GM12878 (cell line): ENCODE measurements around the gene DLG2. TPM values are rescaled to one million over a fixed set of nuclear protein-coding genes. Genes with fewer than 3 reads are reported as not detected.

Source experiments
- ATAC-seq: fragments of 200-7000 bp; cut with Tn5 transposase; 3 replicates; pipeline ENCODE4 v1.9.1; 2020; ENCODE audit warnings: mild to moderate bottlenecking, moderate library complexity
- BruUV-seq: library from RNA; stranded (reverse); fragments of 400-500 nt; replicated peaks from 2 replicates; lab custom pipeline; 2021; lab: Mats Ljungman, UMichigan
- CTCF ChIA-PET: fragments of 300-600 bp; sonication (Branson Sonifier 250); formaldehyde crosslinking; extraction: SDS; loops from one replicate; lab custom pipeline; 2021; ENCODE audit warnings: inconsistent platforms; lab: Yijun Ruan, JAX
- POLR2A ChIA-PET: fragments of 350-600 bp; formaldehyde crosslinking; extraction: SDS; loops from one replicate; lab custom pipeline; 2021; ENCODE audit warnings: inconsistent platforms; lab: Charles Lee
- RAD21 ChIA-PET: fragments of 300-600 bp; sonication (Branson Sonifier 250); formaldehyde crosslinking; loops from one replicate; lab custom pipeline; 2023; ENCODE audit warnings: antibody characterized with exemption; ENCODE audit not compliant: unreplicated experiment; lab: Charles Lee
- SMC1A ChIA-PET: fragments of 300-600 bp; sonication (Branson Sonifier 250); formaldehyde crosslinking; loops from one replicate; lab custom pipeline; 2023; ENCODE audit not compliant: unreplicated experiment, uncharacterized antibody; lab: Charles Lee
- DNase-seq: peaks from one replicate; pipeline ENCODE4 v3.0.0-alpha.2; 2011; ENCODE audit warnings: low read depth, low spot score
- FAIRE-seq: peaks from 3 replicates; lab custom pipeline; 2011; peaks lifted over from hg19 to GRCh38; lab: Jason Lieb, UNC
- H2AFZ ChIP-seq: 2 replicates; pipeline ENCODE4 v1.6.0; 2011; ENCODE audit warnings: low read depth, low read length, control low read depth; ENCODE audit not compliant: control insufficient read depth
- H3K27ac ChIP-seq: 2 replicates; pipeline ENCODE4 v1.5.1; 2011; ENCODE audit warnings: control low read depth; ENCODE audit not compliant: control insufficient read depth, insufficient read depth
- H3K27me3 ChIP-seq, 2 experiments: replicated peaks in 1 of 2; 2 replicates each; pipeline versions ENCODE4 v1.6.0 to v1.6.1; 2011; ENCODE audit warnings: low read length in 1 of 2; ENCODE audit not compliant: control insufficient read depth in 2 of 2, insufficient read depth in 2 of 2
- H3K36me3 ChIP-seq, 2 experiments: 2 replicates each; pipeline ENCODE4 v1.5.1; 2011; ENCODE audit warnings: low read length in 1 of 2; ENCODE audit not compliant: control insufficient read depth in 2 of 2, insufficient read depth in 2 of 2
- H3K4me1 ChIP-seq: 2 replicates; pipeline ENCODE4 v1.6.1; 2011; ENCODE audit warnings: mild to moderate bottlenecking, low read length, moderate library complexity, mixed read lengths; ENCODE audit not compliant: control insufficient read depth, insufficient read depth
- H3K4me2 ChIP-seq: 2 replicates; pipeline ENCODE4 v1.6.0; 2011; ENCODE audit warnings: control low read depth; ENCODE audit not compliant: control insufficient read depth, insufficient read depth
- H3K4me3 ChIP-seq: fragments of 200-600 bp; sonication (generic); 2 replicates; pipeline ENCODE4 v1.5.1; 2016
- H3K79me2 ChIP-seq: 2 replicates; pipeline ENCODE4 v1.6.0; 2011; ENCODE audit warnings: low read length; ENCODE audit not compliant: control insufficient read depth, insufficient read depth
- H3K9ac ChIP-seq: 2 replicates; pipeline ENCODE4 v1.8.0; 2011; ENCODE audit warnings: low read length, control low read depth, mixed read lengths; ENCODE audit not compliant: control insufficient read depth, insufficient read depth
- H3K9me3 ChIP-seq: replicated peaks from 3 replicates; pipeline ENCODE4 v1.5.1; 2011; ENCODE audit warnings: mild to moderate bottlenecking, low read length; ENCODE audit not compliant: control insufficient read depth, insufficient read depth
- H4K20me1 ChIP-seq: 2 replicates; pipeline ENCODE4 v1.6.0; 2011; ENCODE audit not compliant: control insufficient read depth, insufficient read depth
- ATF2 ChIP-seq: IDR thresholded peaks from 2 replicates; pipeline ENCODE4 v1.6.1; 2012; ENCODE audit warnings: low read length, inconsistent platforms
- BCL3 ChIP-seq: IDR thresholded peaks from 2 replicates; pipeline ENCODE4 v1.6.1; 2011; ENCODE audit warnings: borderline replicate concordance, low read depth, mild to moderate bottlenecking, moderate library complexity, low read length; ENCODE audit not compliant: insufficient read depth, poor library complexity, severe bottlenecking
- BCLAF1 ChIP-seq: fragments of 450-650 bp; IDR thresholded peaks from 2 replicates; pipeline ENCODE4 v1.6.1; 2017; ENCODE audit warnings: antibody characterized with exemption, mild to moderate bottlenecking, moderate library complexity
- CBX3 ChIP-seq: fragments of 200-600 bp; sonication (generic); IDR thresholded peaks from 2 replicates; pipeline ENCODE4 v1.6.1; 2016; ENCODE audit warnings: low read depth, borderline replicate concordance
- CBX5 ChIP-seq: sonication (generic); IDR thresholded peaks from 2 replicates; pipeline ENCODE4 v1.6.1; 2016; ENCODE audit warnings: low read depth, moderate library complexity, mild to moderate bottlenecking, inconsistent platforms
- CEBPB ChIP-seq, 2 experiments: fragments of 150-350 bp in 1 of 2; IDR thresholded peaks; 2 replicates each; pipeline ENCODE4 v1.6.1; 2012 to 2014; ENCODE audit warnings: low read depth in 2 of 2, low read length in 2 of 2, borderline replicate concordance in 1 of 2, inconsistent platforms in 1 of 2
- EP300 ChIP-seq, 2 experiments: fragments of 150-350 bp in 1 of 2; IDR thresholded peaks; 2 replicates each; pipeline ENCODE4 v1.6.1; 2011 to 2012; ENCODE audit warnings: low read depth in 2 of 2, low read length in 2 of 2, borderline replicate concordance in 1 of 2, improper control_type of control experiment in 1 of 2, inconsistent platforms in 1 of 2; ENCODE audit not compliant: control insufficient read depth in 1 of 2
- HCFC1 ChIP-seq: fragments of 150-350 bp; IDR thresholded peaks from 2 replicates; pipeline ENCODE4 v1.6.1; 2014; ENCODE audit warnings: low read length
- IRF4 ChIP-seq: IDR thresholded peaks from 2 replicates; pipeline ENCODE4 v1.6.1; 2011; ENCODE audit warnings: low read depth, low read length
- RUNX3 ChIP-seq: IDR thresholded peaks from 2 replicates; pipeline ENCODE4 v1.6.1; 2012; ENCODE audit warnings: low read length, inconsistent platforms
- SIN3A ChIP-seq: IDR thresholded peaks from 2 replicates; pipeline ENCODE4 v1.6.1; 2012; ENCODE audit warnings: low read depth, low read length, improper control_type of control experiment
- SUPT20H ChIP-seq: IDR thresholded peaks from 2 replicates; pipeline ENCODE4 v1.6.1; 2011; ENCODE audit warnings: low read depth, mild to moderate bottlenecking, low read length, moderate library complexity, borderline replicate concordance; ENCODE audit not compliant: control insufficient read depth
- TAF1 ChIP-seq: IDR thresholded peaks from 2 replicates; pipeline ENCODE4 v1.6.1; 2011; ENCODE audit warnings: mild to moderate bottlenecking, low read depth, low read length, borderline replicate concordance
- TARDBP ChIP-seq: IDR thresholded peaks from 2 replicates; pipeline ENCODE4 v1.6.1; 2016; ENCODE audit warnings: borderline replicate concordance
- TCF3 ChIP-seq: IDR thresholded peaks from 2 replicates; pipeline ENCODE4 v1.6.1; 2012; ENCODE audit warnings: low read depth, mild to moderate bottlenecking, low read length, borderline replicate concordance; ENCODE audit not compliant: insufficient read depth
- WGBS: methylation state at CpG from one replicate; pipeline ENCODE4 v1.1.6; 2016; ENCODE audit warnings: low lambda C conversion rate; ENCODE audit not compliant: insufficient replicate concordance, insufficient coverage; ENCODE audit errors: missing lambda C conversion rate; 5-methylcytosine and 5-hydroxymethylcytosine counted together
- in situ Hi-C: fragments of 300-500 bp; cut with MboI; formaldehyde crosslinking; loops from 9 replicates; pipeline ENCODE4 v1.14.3; 2018; ENCODE audit warnings: mixed read lengths
- intact Hi-C: fragments of 100-400 bp; cut with micrococcal nuclease; formaldehyde crosslinking; loops from one replicate; pipeline ENCODE4 v1.14.2; 2022; ENCODE audit not compliant: unreplicated experiment
- polyA plus RNA-seq, 11 experiments: library from polyadenylated mRNA; depleted of rRNA in 4 of 11; unstranded in 6 of 11; stranded (reverse) in 5 of 11; fragments of >200 nt; fragmentation: Nextera tagmentation in 4 of 11; fragmentation: Illumina TruSeq in 1 of 11; extraction: Ambion mirVana in 4 of 11; extraction: Trizol in 1 of 11; gene quantifications; 1 replicate in 1 of 11; 2 replicates in 10 of 11; pipeline versions ENCODE4 v1.2.1 to v1.2.3, GENCODE V29; 2011 to 2016; ENCODE audit warnings: inconsistent platforms in 2 of 11, missing spikeins in 2 of 11, low read depth in 1 of 11
- total RNA-seq, 4 experiments: library from RNA; depleted of rRNA in 3 of 4; stranded (reverse); fragments of >200 nt in 3 of 4; fragmentation: Illumina TruSeq in 1 of 4; extraction: Trizol in 1 of 4; gene quantifications; 2 replicates each; pipeline versions ENCODE4 v1.2.1 to v1.2.3, GENCODE V29; 2013 to 2021

DLG2 gene
- total and polyA plus RNA-seq, 10 of the 15 experiments (the other 5 are each of a cell fraction or from before 2014, with no cell fraction given) = 0.09 to 0.98 (median 0.35) TPM

GRCh38 chr11:84889556-84889955 is 737.6 kb downstream of the DLG2 start (continued):
- TF ChIP-seq SIN3A (no peak), TARDBP (no peak), IRF4 (no peak), HCFC1 (no peak), BCLAF1 (no peak), EP300 (IDR thresholded peaks at IDR 0.05; ENCODE audit: borderline replicate concordance in 1 of 2, control insufficient read depth in 1 of 2, low read depth in 2 of 2, low read length in 2 of 2) (no peak), TCF3 (no peak), SUPT20H (no peak)

GRCh38 chr11:84887055-84887629 is 740.0 kb downstream of the DLG2 start:
- Histone ChIP-seq H3K27ac (no peak overlapping the region), H3K9me3 (no peaks in the 10 kb centered on the region), H3K27me3 (no peaks in the 10 kb centered on the region), H2AFZ (no peak overlapping the region), H3K4me1 (no peaks in the 10 kb centered on the region), H3K9ac (no peak overlapping the region), H3K36me3 (no peaks in the 10 kb centered on the region), H3K4me3 (no peak overlapping the region), H3K4me2 (no peak overlapping the region), H3K79me2 (no peaks in the 10 kb centered on the region), H4K20me1 (no peaks in the 10 kb centered on the region)
- in situ Hi-C loops = no loop called here
- no TSS peak for BruUV-seq
- CTCF ChIA-PET = no interaction called here
- SMC1A ChIA-PET = no interaction called here
- TF ChIP-seq CBX5 (no peak), BCL3 (no peak), CEBPB (IDR thresholded peaks at IDR 0.05; ENCODE audit: borderline replicate concordance in 1 of 2, low read depth in 2 of 2, low read length in 2 of 2) (no peak), TAF1 (no peak), RUNX3 (no peak), SUPT20H (no peak), CBX3 (no peak), ATF2 (no peak)
- POLR2A ChIA-PET = no interaction called here
- no peak for ATAC-seq
- no peak for DNase-seq
- no peak for FAIRE-seq
- RAD21 ChIA-PET = no interaction called here
- intact Hi-C loops = no loop called here
- WGBS = 33% methylated on average over 3 of the region's 3 CpGs
